K562 (cell line): ENCODE results near the gene FTSJ3. TPM values are rescaled to one million over a fixed set of nuclear protein-coding genes. Genes with fewer than 3 reads are reported as not detected.

Experiments used
- CC2D1A ChIP-seq: fragments of 450-650 bp; IDR thresholded peaks from 2 replicates; pipeline ENCODE4 v1.6.1; 2017; ENCODE audit warnings: mild to moderate bottlenecking
- CLOCK ChIP-seq: fragments of 250-450 bp; sonication (Bioruptor Pico); IDR thresholded peaks from 2 replicates; pipeline ENCODE4 v1.4.0; 2020; ENCODE audit warnings: mild to moderate bottlenecking, moderate library complexity, borderline replicate concordance
- EP400 ChIP-seq: fragments of 450-650 bp; IDR thresholded peaks from 2 replicates; pipeline ENCODE4 v1.6.1; 2017; ENCODE audit warnings: antibody characterized with exemption, mild to moderate bottlenecking, moderate library complexity
- ETV6 ChIP-seq, 3 experiments: fragments of 150-350 bp in 1 of 3; sonication (generic) in 1 of 3; formaldehyde crosslinking in 1 of 3; IDR thresholded peaks; 2 replicates each; pipeline versions ENCODE4 v1.6.1 to v1.8.0; 2014 to 2022; ENCODE audit warnings: borderline replicate concordance in 2 of 3, low read depth in 2 of 3, antibody characterized with exemption in 1 of 3, low read length in 1 of 3, mild to moderate bottlenecking in 1 of 3, missing genetic modification reagents in 1 of 3
- ILF3 ChIP-seq: fragments of 450-650 bp; IDR thresholded peaks from 2 replicates; pipeline ENCODE4 v1.6.1; 2018; ENCODE audit warnings: antibody characterized with exemption, mild to moderate bottlenecking, moderate library complexity, borderline replicate concordance
- POLR3G ChIP-seq: IDR thresholded peaks from 2 replicates; pipeline ENCODE4 v1.6.1; 2011; ENCODE audit not compliant: insufficient read length, insufficient replicate concordance; ENCODE audit errors: extremely low read depth
- PTRF ChIP-seq: fragments of 450-650 bp; IDR thresholded peaks from 2 replicates; pipeline ENCODE4 v1.6.1; 2016; ENCODE audit warnings: mild to moderate bottlenecking, missing genetic modification characterization, missing compliant biosample characterization
- TAF7 ChIP-seq: fragments of 450-650 bp; IDR thresholded peaks from 2 replicates; pipeline ENCODE4 v1.6.1; 2016; ENCODE audit warnings: missing genetic modification characterization, missing compliant biosample characterization
- ZNF239 ChIP-seq: fragments of 250-450 bp; sonication (Bioruptor Pico); IDR thresholded peaks from 2 replicates; pipeline ENCODE4 v1.4.0; 2020; ENCODE audit warnings: mild to moderate bottlenecking
- ZNF407 ChIP-seq: fragments of 450-650 bp; IDR thresholded peaks from 2 replicates; pipeline ENCODE4 v1.6.1; 2016; ENCODE audit warnings: low read depth
- ZNF408 ChIP-seq: fragments of 250-450 bp; sonication (Bioruptor Pico); IDR thresholded peaks from 2 replicates; pipeline ENCODE4 v1.4.0; 2020; ENCODE audit warnings: low read depth, mild to moderate bottlenecking, moderate library complexity
- polyA plus RNA-seq, 8 experiments: library from polyadenylated mRNA; depleted of rRNA in 4 of 8; stranded (reverse) in 5 of 8; unstranded in 3 of 8; fragments of >200 nt; fragmentation: Nextera tagmentation in 2 of 8; fragmentation: Illumina TruSeq in 1 of 8; extraction: Ambion mirVana in 2 of 8; extraction: Trizol in 1 of 8; gene quantifications; 2 replicates each; pipeline versions ENCODE4 v1.2.1 to v1.2.3, GENCODE V29; 2011 to 2014; ENCODE audit warnings: inconsistent platforms in 1 of 8, missing spikeins in 1 of 8
- total RNA-seq, 7 experiments: library from RNA; depleted of rRNA in 6 of 7; stranded (reverse); fragments of >200 nt in 6 of 7; fragmentation: Illumina TruSeq in 2 of 7; extraction: Trizol in 2 of 7; gene quantifications; 2 replicates each; pipeline versions ENCODE4 v1.2.1 to v1.2.3, GENCODE V29; 2011 to 2021; ENCODE audit warnings: low replicate concordance in 1 of 7

FTSJ3 gene
- total and polyA plus RNA-seq, 9 of the 15 experiments (the other 6 are each of a cell fraction or from before 2014, with no cell fraction given): 18.0 to 65.6 (median 52.4) TPM

- TF ChIP-seq CLOCK (CRISPR knock-in tag) (peak; percentile 71; the same call in 1 of the 2 replicates), ZNF408 (no peak), ILF3 (no peak), EP400 (peak; percentile 95), CC2D1A (no peak; the same call in 1 of the 2 replicates), ZNF407 (no peak), PTRF (tag) (no peak), POLR3G (no peak), TAF7 (tag) (no peak), ZNF239 (CRISPR knock-in tag) (no peak), ETV6 (IDR thresholded peaks at IDR 0.05; ENCODE audit: borderline replicate concordance in 1 of 2, low read depth in 2 of 2, low read length in 1 of 2) (no peak), ETV6 (CRISPR knock-in tag; IDR thresholded peaks at IDR 0.05; ENCODE audit: borderline replicate concordance) (peak; percentile 99; the same call in 1 of the 2 replicates)
Observed at GRCh38 chr17:63848834-63849689, 21.6 kb upstream of the FTSJ3 start (continued).
